HEK293 (cell line): ENCODE measurements around the gene MARK3.

Source experiments
- HOXC10 ChIP-seq: sonication (generic); formaldehyde crosslinking; IDR thresholded peaks from 2 replicates; pipeline ENCODE4 v1.8.1; 2023; ENCODE audit warnings: mild to moderate bottlenecking, missing genetic modification reagents
- KLF1 ChIP-seq: fragments of 450-650 bp; formaldehyde crosslinking; IDR thresholded peaks from 2 replicates; pipeline ENCODE4 v1.5.1; 2016; ENCODE audit warnings: missing biosample characterization, missing genetic modification characterization
- KLF17 ChIP-seq: fragments of 450-650 bp; formaldehyde crosslinking; IDR thresholded peaks from 2 replicates; pipeline ENCODE4 v1.5.1; 2016; ENCODE audit warnings: missing biosample characterization, missing genetic modification characterization
- PBX3 ChIP-seq: sonication (generic); formaldehyde crosslinking; IDR thresholded peaks from 2 replicates; pipeline ENCODE4 v1.8.1; 2022; ENCODE audit warnings: mild to moderate bottlenecking, moderate library complexity, missing genetic modification reagents
- SP3 ChIP-seq: fragments of 450-650 bp; formaldehyde crosslinking; IDR thresholded peaks from 2 replicates; pipeline ENCODE4 v1.5.1; 2016; ENCODE audit warnings: missing biosample characterization, missing genetic modification characterization
- WT1 ChIP-seq: fragments of 450-650 bp; formaldehyde crosslinking; IDR thresholded peaks from 2 replicates; pipeline ENCODE4 v1.5.1; 2016; ENCODE audit warnings: missing biosample characterization, missing genetic modification characterization
- YY1 ChIP-seq: fragments of 450-650 bp; formaldehyde crosslinking; IDR thresholded peaks from 2 replicates; pipeline ENCODE4 v1.5.1; 2018; ENCODE audit warnings: missing biosample characterization, missing genetic modification characterization
- ZBTB11 ChIP-seq: fragments of 450-650 bp; formaldehyde crosslinking; conservative IDR thresholded peaks from 2 replicates; pipeline ENCODE4 v1.5.1; 2016; ENCODE audit warnings: low read depth, missing biosample characterization, missing genetic modification characterization
- ZNF132 ChIP-seq: fragments of 450-650 bp; formaldehyde crosslinking; IDR thresholded peaks from 2 replicates; pipeline ENCODE4 v1.5.1; 2017; ENCODE audit warnings: missing biosample characterization, missing genetic modification characterization, borderline replicate concordance
- ZNF146 ChIP-seq: fragments of 450-650 bp; formaldehyde crosslinking; IDR thresholded peaks from 2 replicates; pipeline ENCODE4 v1.5.1; 2016; ENCODE audit warnings: missing biosample characterization, missing genetic modification characterization
- ZNF169 ChIP-seq: fragments of 450-650 bp; formaldehyde crosslinking; IDR thresholded peaks from 2 replicates; pipeline ENCODE4 v1.5.1; 2016; ENCODE audit warnings: missing biosample characterization, missing genetic modification characterization
- ZNF2 ChIP-seq: fragments of 450-650 bp; formaldehyde crosslinking; IDR thresholded peaks from 2 replicates; pipeline ENCODE4 v1.5.1; 2016; ENCODE audit warnings: missing biosample characterization, missing genetic modification characterization
- ZNF214 ChIP-seq: fragments of 450-650 bp; formaldehyde crosslinking; IDR thresholded peaks from 2 replicates; pipeline ENCODE4 v1.5.1; 2017; ENCODE audit warnings: missing biosample characterization, mild to moderate bottlenecking, missing genetic modification characterization, borderline replicate concordance
- ZNF24 ChIP-seq: fragments of 450-650 bp; formaldehyde crosslinking; IDR thresholded peaks from 2 replicates; pipeline ENCODE4 v1.5.1; 2016; ENCODE audit warnings: missing biosample characterization, missing genetic modification characterization
- ZNF37A ChIP-seq: fragments of 450-650 bp; IDR thresholded peaks from 2 replicates; pipeline ENCODE4 v1.5.1; 2018; ENCODE audit warnings: missing biosample characterization, missing genetic modification characterization
- ZNF433 ChIP-seq: fragments of 450-650 bp; formaldehyde crosslinking; IDR thresholded peaks from 2 replicates; pipeline ENCODE4 v1.5.1; 2016; ENCODE audit warnings: missing biosample characterization, missing genetic modification characterization, low read depth
- ZNF488 ChIP-seq: fragments of 450-650 bp; formaldehyde crosslinking; IDR thresholded peaks from 2 replicates; pipeline ENCODE4 v1.5.1; 2016; ENCODE audit warnings: missing biosample characterization, missing genetic modification characterization
- ZNF501 ChIP-seq: fragments of 450-650 bp; formaldehyde crosslinking; IDR thresholded peaks from 2 replicates; pipeline ENCODE4 v1.5.1; 2016; ENCODE audit warnings: missing biosample characterization, missing genetic modification characterization
- ZNF513 ChIP-seq: fragments of 450-650 bp; IDR thresholded peaks from 2 replicates; pipeline ENCODE4 v1.5.1; 2018; ENCODE audit warnings: missing biosample characterization, missing genetic modification characterization
- ZNF521 ChIP-seq: fragments of 450-650 bp; formaldehyde crosslinking; IDR thresholded peaks from 2 replicates; pipeline ENCODE4 v1.5.1; 2017; ENCODE audit warnings: missing biosample characterization, mild to moderate bottlenecking, missing genetic modification characterization
- ZNF529 ChIP-seq: fragments of 450-650 bp; formaldehyde crosslinking; IDR thresholded peaks from 2 replicates; pipeline ENCODE4 v1.5.1; 2017; ENCODE audit warnings: missing genetic modification characterization, missing biosample characterization; ENCODE audit not compliant: insufficient replicate concordance
- ZNF544 ChIP-seq: fragments of 450-650 bp; formaldehyde crosslinking; IDR thresholded peaks from 2 replicates; pipeline ENCODE4 v1.5.0; 2017; ENCODE audit warnings: missing biosample characterization, missing genetic modification characterization
- ZNF580 ChIP-seq: fragments of 450-650 bp; formaldehyde crosslinking; IDR thresholded peaks from 2 replicates; pipeline ENCODE4 v1.5.1; 2016; ENCODE audit warnings: missing biosample characterization, missing genetic modification characterization
- ZNF610 ChIP-seq: fragments of 450-650 bp; formaldehyde crosslinking; IDR thresholded peaks from 2 replicates; pipeline ENCODE4 v1.5.1; 2016; ENCODE audit warnings: missing biosample characterization, missing genetic modification characterization, borderline replicate concordance
- ZNF629 ChIP-seq: fragments of 450-650 bp; formaldehyde crosslinking; IDR thresholded peaks from 2 replicates; pipeline ENCODE4 v1.5.1; 2017; ENCODE audit warnings: missing biosample characterization, missing genetic modification characterization
- ZNF639 ChIP-seq: fragments of 450-650 bp; formaldehyde crosslinking; IDR thresholded peaks from 2 replicates; pipeline ENCODE4 v1.5.1; 2016; ENCODE audit warnings: missing biosample characterization, missing genetic modification characterization
- ZNF658 ChIP-seq: fragments of 450-650 bp; formaldehyde crosslinking; IDR thresholded peaks from 2 replicates; pipeline ENCODE4; 2016; ENCODE audit warnings: missing biosample characterization, missing genetic modification characterization
- ZNF692 ChIP-seq: fragments of 450-650 bp; formaldehyde crosslinking; IDR thresholded peaks from 2 replicates; pipeline ENCODE4 v1.5.1; 2016; ENCODE audit warnings: missing biosample characterization, missing genetic modification characterization
- ZNF837 ChIP-seq: fragments of 450-650 bp; formaldehyde crosslinking; IDR thresholded peaks from 2 replicates; pipeline ENCODE4 v1.5.1; 2016; ENCODE audit warnings: missing biosample characterization, missing genetic modification characterization

The MARK3 gene

GRCh38 chr14:103528587-103529382, 143.6 kb downstream of the MARK3 start, which contains the start of gene TRMT61A (continued):
- TF ChIP-seq ZNF639 (tag by site-specific recombination): peak; percentile 62; the same call in 1 of the 2 replicates
- TF ChIP-seq ZNF2: 0 out of 2 replicates have a peak, but pooled peaks have one; percentile 40
- no peak for TF ChIP-seq ZNF433 (tag by site-specific recombination)
- TF ChIP-seq ZNF837: no peak
- no peak for TF ChIP-seq ZNF529 (tag by site-specific recombination)
- TF ChIP-seq ZNF501 (tag by site-specific recombination): no peak
- TF ChIP-seq ZNF37A: no peak
- TF ChIP-seq SP3 (tag by site-specific recombination): no peak
- no peak for TF ChIP-seq ZNF488 (tag by site-specific recombination)
- TF ChIP-seq ZNF629 (tag by site-specific recombination): peak; percentile 70
- no peak for TF ChIP-seq WT1 (tag by site-specific recombination)
- TF ChIP-seq ZNF24: no peak
- TF ChIP-seq KLF17: no peak; the same call in 1 of the 2 replicates
- TF ChIP-seq ZNF610: no peak
- TF ChIP-seq PBX3 (CRISPR knock-in tag): no peak
- TF ChIP-seq ZNF513 (tag by site-specific recombination): no peak
- TF ChIP-seq ZNF169 (tag by site-specific recombination): no peak
- TF ChIP-seq ZNF214: no peak
- TF ChIP-seq ZNF146 (tag by site-specific recombination): no peak
- 0 out of 2 replicates have a peak, but pooled peaks have one; percentile 48 for TF ChIP-seq YY1 (tag by site-specific recombination)
- TF ChIP-seq ZNF658 (tag by site-specific recombination): no peak
- TF ChIP-seq ZNF544 (tag by site-specific recombination): no peak
- no peak for TF ChIP-seq ZNF521 (tag by site-specific recombination)
- TF ChIP-seq ZNF580 (tag by site-specific recombination): no peak
- no peak for TF ChIP-seq HOXC10 (CRISPR knock-in tag)
- no peak for TF ChIP-seq ZNF132 (tag by site-specific recombination)
- 0 out of 2 replicates have a peak, but pooled peaks have one; percentile 0 for TF ChIP-seq ZBTB11 (tag by site-specific recombination)
- no peak for TF ChIP-seq ZNF692 (tag by site-specific recombination)
- TF ChIP-seq KLF1: 0 out of 2 replicates have a peak, but pooled peaks have one; percentile 16
